K562 (cell line): ENCODE measurements around the gene ITSN2. TPM values are rescaled to one million over a fixed set of nuclear protein-coding genes. Genes with fewer than 3 reads are reported as not detected.

ENCODE experiments used
- REST ChIP-seq, 2 experiments: fragments of 450-650 bp; formaldehyde crosslinking in 1 of 2; IDR thresholded peaks; 2 replicates each; pipeline versions ENCODE4 v1.4.0 to v1.6.1; 2014 to 2020; ENCODE audit warnings: mild to moderate bottlenecking in 2 of 2, borderline replicate concordance in 1 of 2, low read depth in 1 of 2
- TAL1 ChIP-seq: fragments of 450-650 bp; IDR thresholded peaks from 2 replicates; pipeline ENCODE4 v1.6.1; 2016; ENCODE audit warnings: mild to moderate bottlenecking
- polyA plus RNA-seq, 8 experiments: library from polyadenylated mRNA; depleted of rRNA in 4 of 8; stranded (reverse) in 5 of 8; unstranded in 3 of 8; fragments of >200 nt; fragmentation: Nextera tagmentation in 2 of 8; fragmentation: Illumina TruSeq in 1 of 8; extraction: Ambion mirVana in 2 of 8; extraction: Trizol in 1 of 8; gene quantifications; 2 replicates each; pipeline versions ENCODE4 v1.2.1 to v1.2.3, GENCODE V29; 2011 to 2014; ENCODE audit warnings: inconsistent platforms in 1 of 8, missing spikeins in 1 of 8
- total RNA-seq, 7 experiments: library from RNA; depleted of rRNA in 6 of 7; stranded (reverse); fragments of >200 nt in 6 of 7; fragmentation: Illumina TruSeq in 2 of 7; extraction: Trizol in 2 of 7; gene quantifications; 2 replicates each; pipeline versions ENCODE4 v1.2.1 to v1.2.3, GENCODE V29; 2011 to 2021; ENCODE audit warnings: low replicate concordance in 1 of 7
- TF ChIP-seq, protein P1 (sequence below), 2 experiments: IDR thresholded peaks in 1 of 2; conservative IDR thresholded peaks in 1 of 2; 2 replicates each; pipeline ENCODE4 v1.6.1; 2016; ENCODE audit warnings: low read depth in 2 of 2, mild to moderate bottlenecking in 1 of 2, missing compliant biosample characterization in 1 of 2, missing genetic modification characterization in 1 of 2, moderate library complexity in 1 of 2
- TF ChIP-seq, protein P2 (sequence below): fragments of 250-450 bp; sonication (Bioruptor Pico); IDR thresholded peaks from 2 replicates; pipeline ENCODE4 v1.4.0; 2020; ENCODE audit warnings: mild to moderate bottlenecking, moderate library complexity
- TF ChIP-seq, protein P3 (sequence below): fragments of 450-650 bp; IDR thresholded peaks from 2 replicates; pipeline ENCODE4 v1.7.0; 2016; ENCODE audit warnings: borderline replicate concordance
- TF ChIP-seq, protein P4 (sequence below), 2 experiments: IDR thresholded peaks; 2 replicates each; pipeline ENCODE4 v1.6.1; 2011; ENCODE audit warnings: borderline replicate concordance in 1 of 2, control low read depth in 1 of 2, low read depth in 1 of 2, low read length in 1 of 2, mild to moderate bottlenecking in 1 of 2, mixed read lengths in 1 of 2, moderate library complexity in 1 of 2; ENCODE audit not compliant: insufficient read depth in 1 of 2, insufficient read length in 1 of 2, poor library complexity in 1 of 2, severe bottlenecking in 1 of 2; ENCODE audit errors: extremely low read depth in 1 of 2

Gene ITSN2
- total and polyA plus RNA-seq, 9 of the 15 experiments (the other 6 are each of a cell fraction or from before 2014, with no cell fraction given), result 6.6 to 19.9 (median 15.2) TPM

DNA sequence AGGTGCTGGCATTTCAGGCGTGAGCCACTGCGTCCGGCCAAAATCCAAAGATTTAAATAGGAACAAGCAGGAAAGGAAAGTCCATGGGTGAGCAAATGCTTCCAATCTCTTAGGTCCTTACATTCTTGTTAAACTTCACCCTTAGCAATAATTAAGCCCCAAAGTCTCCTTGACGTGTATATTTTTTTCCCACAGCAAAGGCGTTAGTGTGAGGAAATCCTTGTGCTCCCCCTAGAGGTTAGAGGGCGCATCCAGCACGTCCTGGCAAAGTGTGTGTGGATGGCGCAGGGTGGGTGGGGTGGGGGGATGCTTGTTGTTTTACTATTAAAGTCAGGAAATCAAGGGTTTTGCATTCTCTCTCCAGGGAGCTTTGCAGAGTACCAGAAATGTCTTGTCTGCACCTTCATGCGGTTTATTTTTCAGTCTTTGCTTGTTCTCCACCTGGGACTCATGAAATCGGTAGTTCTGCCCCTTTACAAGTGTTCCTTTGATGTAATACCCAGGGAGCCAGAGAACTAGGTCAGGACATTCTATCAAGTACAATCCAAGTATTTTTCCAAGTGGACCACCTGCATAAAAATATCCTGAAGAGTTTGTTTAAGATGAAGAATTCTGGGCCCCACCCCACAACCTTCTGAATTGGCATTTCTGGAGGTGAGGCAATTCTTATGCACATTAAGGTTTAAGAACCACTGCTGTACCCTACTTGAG lies 22.2 kb upstream of the ITSN2 start (continued):
- TF ChIP-seq, protein P1, sequence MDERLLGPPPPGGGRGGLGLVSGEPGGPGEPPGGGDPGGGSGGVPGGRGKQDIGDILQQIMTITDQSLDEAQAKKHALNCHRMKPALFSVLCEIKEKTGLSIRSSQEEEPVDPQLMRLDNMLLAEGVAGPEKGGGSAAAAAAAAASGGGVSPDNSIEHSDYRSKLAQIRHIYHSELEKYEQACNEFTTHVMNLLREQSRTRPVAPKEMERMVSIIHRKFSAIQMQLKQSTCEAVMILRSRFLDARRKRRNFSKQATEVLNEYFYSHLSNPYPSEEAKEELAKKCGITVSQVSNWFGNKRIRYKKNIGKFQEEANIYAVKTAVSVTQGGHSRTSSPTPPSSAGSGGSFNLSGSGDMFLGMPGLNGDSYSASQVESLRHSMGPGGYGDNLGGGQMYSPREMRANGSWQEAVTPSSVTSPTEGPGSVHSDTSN (CRISPR knock-in tag; IDR thresholded peaks at IDR 0.05; ENCODE audit: low read depth), result no peak
- TF ChIP-seq, protein P1 (tag; conservative IDR thresholded peaks at IDR 0.05; ENCODE audit: low read depth), result no peak
- TF ChIP-seq, protein P2, sequence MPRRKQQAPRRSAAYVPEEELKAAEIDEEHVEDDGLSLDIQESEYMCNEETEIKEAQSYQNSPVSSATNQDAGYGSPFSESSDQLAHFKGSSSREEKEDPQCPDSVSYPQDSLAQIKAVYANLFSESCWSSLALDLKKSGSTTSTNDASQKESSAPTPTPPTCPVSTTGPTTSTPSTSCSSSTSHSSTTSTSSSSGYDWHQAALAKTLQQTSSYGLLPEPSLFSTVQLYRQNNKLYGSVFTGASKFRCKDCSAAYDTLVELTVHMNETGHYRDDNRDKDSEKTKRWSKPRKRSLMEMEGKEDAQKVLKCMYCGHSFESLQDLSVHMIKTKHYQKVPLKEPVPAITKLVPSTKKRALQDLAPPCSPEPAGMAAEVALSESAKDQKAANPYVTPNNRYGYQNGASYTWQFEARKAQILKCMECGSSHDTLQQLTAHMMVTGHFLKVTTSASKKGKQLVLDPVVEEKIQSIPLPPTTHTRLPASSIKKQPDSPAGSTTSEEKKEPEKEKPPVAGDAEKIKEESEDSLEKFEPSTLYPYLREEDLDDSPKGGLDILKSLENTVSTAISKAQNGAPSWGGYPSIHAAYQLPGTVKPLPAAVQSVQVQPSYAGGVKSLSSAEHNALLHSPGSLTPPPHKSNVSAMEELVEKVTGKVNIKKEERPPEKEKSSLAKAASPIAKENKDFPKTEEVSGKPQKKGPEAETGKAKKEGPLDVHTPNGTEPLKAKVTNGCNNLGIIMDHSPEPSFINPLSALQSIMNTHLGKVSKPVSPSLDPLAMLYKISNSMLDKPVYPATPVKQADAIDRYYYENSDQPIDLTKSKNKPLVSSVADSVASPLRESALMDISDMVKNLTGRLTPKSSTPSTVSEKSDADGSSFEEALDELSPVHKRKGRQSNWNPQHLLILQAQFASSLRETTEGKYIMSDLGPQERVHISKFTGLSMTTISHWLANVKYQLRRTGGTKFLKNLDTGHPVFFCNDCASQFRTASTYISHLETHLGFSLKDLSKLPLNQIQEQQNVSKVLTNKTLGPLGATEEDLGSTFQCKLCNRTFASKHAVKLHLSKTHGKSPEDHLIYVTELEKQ (CRISPR knock-in tag), result no peak
- TF ChIP-seq REST (IDR thresholded peaks at IDR 0.05; ENCODE audit: borderline replicate concordance) (peak; percentile 53), REST (CRISPR knock-in tag; IDR thresholded peaks at IDR 0.05; ENCODE audit: low read depth) (no peak), TAL1 (no peak)
- TF ChIP-seq, protein P3, sequence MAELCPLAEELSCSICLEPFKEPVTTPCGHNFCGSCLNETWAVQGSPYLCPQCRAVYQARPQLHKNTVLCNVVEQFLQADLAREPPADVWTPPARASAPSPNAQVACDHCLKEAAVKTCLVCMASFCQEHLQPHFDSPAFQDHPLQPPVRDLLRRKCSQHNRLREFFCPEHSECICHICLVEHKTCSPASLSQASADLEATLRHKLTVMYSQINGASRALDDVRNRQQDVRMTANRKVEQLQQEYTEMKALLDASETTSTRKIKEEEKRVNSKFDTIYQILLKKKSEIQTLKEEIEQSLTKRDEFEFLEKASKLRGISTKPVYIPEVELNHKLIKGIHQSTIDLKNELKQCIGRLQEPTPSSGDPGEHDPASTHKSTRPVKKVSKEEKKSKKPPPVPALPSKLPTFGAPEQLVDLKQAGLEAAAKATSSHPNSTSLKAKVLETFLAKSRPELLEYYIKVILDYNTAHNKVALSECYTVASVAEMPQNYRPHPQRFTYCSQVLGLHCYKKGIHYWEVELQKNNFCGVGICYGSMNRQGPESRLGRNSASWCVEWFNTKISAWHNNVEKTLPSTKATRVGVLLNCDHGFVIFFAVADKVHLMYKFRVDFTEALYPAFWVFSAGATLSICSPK, result no peak
- TF ChIP-seq, protein P4, sequence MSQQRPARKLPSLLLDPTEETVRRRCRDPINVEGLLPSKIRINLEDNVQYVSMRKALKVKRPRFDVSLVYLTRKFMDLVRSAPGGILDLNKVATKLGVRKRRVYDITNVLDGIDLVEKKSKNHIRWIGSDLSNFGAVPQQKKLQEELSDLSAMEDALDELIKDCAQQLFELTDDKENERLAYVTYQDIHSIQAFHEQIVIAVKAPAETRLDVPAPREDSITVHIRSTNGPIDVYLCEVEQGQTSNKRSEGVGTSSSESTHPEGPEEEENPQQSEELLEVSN (IDR thresholded peaks at IDR 0.05; ENCODE audit: borderline replicate concordance in 1 of 2, extremely low read depth in 1 of 2, insufficient read depth in 1 of 2, insufficient read length in 1 of 2, low read depth in 1 of 2, low read length in 1 of 2, poor library complexity in 1 of 2, severe bottlenecking in 1 of 2), result no peak
